ENCODE data around the gene VAX1. TPM values are rescaled to one million over a fixed set of nuclear protein-coding genes. Genes with fewer than 3 reads are reported as not detected.
"Not testable (repeated sequence)": the region's sequence is repeated elsewhere in the genome, so short reads cannot be mapped to it uniquely, and the experiment has no call there.

The VAX1 gene
- total RNA-seq (2021; fragmentation: NEBNext Ultra II Directional; extraction: Animal tissue kit (Norgen Biotek cat#: 25700)) = not detected
- long read RNA-seq = 0 reads

GRCh38 chr10:117137911-117138642 is at the start of gene VAX1:
TSS of gene VAX1 (minus strand) at chr10:117138270. CDS start at chr10:117138056, 214 bp downstream.
- Mint-ChIP-seq H3K27ac (no peak within 1 kb of the TSS), H3K9me3 (no peaks in the 10 kb centered on the region), H3K4me1 (ENCODE audit: low read depth) (no peaks in the 10 kb centered on the region), H3K4me3 (0 out of 2 replicates have a peak within 1 kb of the TSS, but pooled peaks have one; percentile 15), H3K27me3 (ENCODE audit: insufficient read depth) (peaks cover 39% of the 10 kb centered on the region), H3K36me3 (ENCODE audit: low read depth) (no peaks in the 10 kb centered on the region)
- DNase-seq = no peak
- no peak for TF ChIP-seq CTCF (IDR thresholded peaks at IDR 0.05)

GRCh38 chr10:117186832-117187615 is 49.0 kb upstream of the VAX1 start:
- H3K27ac Mint-ChIP-seq = no peak overlapping the region

GRCh38 chr10:117185817-117186216 is 47.7 kb upstream of the VAX1 start:
- not testable (repeated sequence) for H3K27ac Mint-ChIP-seq; H3K36me3 Mint-ChIP-seq (ENCODE audit: low read depth); H3K9me3 Mint-ChIP-seq; H3K4me3 Mint-ChIP-seq; H3K27me3 Mint-ChIP-seq (ENCODE audit: insufficient read depth); DNase-seq
- H3K4me1 Mint-ChIP-seq (ENCODE audit: low read depth) = peaks cover 27% of the 10 kb centered on the region

More at GRCh38 chr10:117186832-117187615, 49.0 kb upstream of the VAX1 start:
- Mint-ChIP-seq H3K9me3 (no peaks in the 10 kb centered on the region), H3K36me3 (ENCODE audit: low read depth) (no peaks in the 10 kb centered on the region), H3K4me3 (peak overlapping the region; percentile 2; the same call in 1 of the 2 replicates), H3K4me1 (ENCODE audit: low read depth) (peaks cover 27% of the 10 kb centered on the region), H3K27me3 (ENCODE audit: insufficient read depth) (no peaks in the 10 kb centered on the region; the same call in 1 of the 2 replicates)
- TF ChIP-seq CTCF (IDR thresholded peaks at IDR 0.05) = no peak
- DNase-seq = peak; percentile 52

GRCh38 chr10:117184821-117185220 is 46.8 kb upstream of the VAX1 start:
- DNase-seq = no peak
- peaks cover 27% of the 10 kb centered on the region for H3K4me1 Mint-ChIP-seq (ENCODE audit: low read depth)
- no peaks in the 10 kb centered on the region for H3K36me3 Mint-ChIP-seq (ENCODE audit: low read depth)
- no peak overlapping the region for H3K4me3 Mint-ChIP-seq
- H3K9me3 Mint-ChIP-seq = no peaks in the 10 kb centered on the region
- H3K27me3 Mint-ChIP-seq (ENCODE audit: insufficient read depth) = peaks cover 4% of the 10 kb centered on the region
- TF ChIP-seq CTCF (IDR thresholded peaks at IDR 0.05) = no peak
- no peak overlapping the region for H3K27ac Mint-ChIP-seq

- TF ChIP-seq CTCF (IDR thresholded peaks at IDR 0.05) = no peak
- Mint-ChIP-seq H3K27ac (no peak overlapping the region), H3K27me3 (ENCODE audit: insufficient read depth) (peaks cover 8% of the 10 kb centered on the region), H3K4me1 (ENCODE audit: low read depth) (peaks cover 27% of the 10 kb centered on the region), H3K36me3 (ENCODE audit: low read depth) (no peaks in the 10 kb centered on the region), H3K4me3 (no peak overlapping the region), H3K9me3 (no peaks in the 10 kb centered on the region)
- no peak for DNase-seq
Measured at GRCh38 chr10:117184296-117184695, 46.2 kb upstream of the VAX1 start.

- TF ChIP-seq CTCF (IDR thresholded peaks at IDR 0.05) = no peak
- DNase-seq = no peak
- Mint-ChIP-seq H3K36me3 (ENCODE audit: low read depth) (no peaks in the 10 kb centered on the region), H3K4me3 (no peak overlapping the region), H3K4me1 (ENCODE audit: low read depth) (peaks cover 15% of the 10 kb centered on the region), H3K9me3 (no peaks in the 10 kb centered on the region), H3K27me3 (ENCODE audit: insufficient read depth) (peaks cover 27% of the 10 kb centered on the region), H3K27ac (no peak overlapping the region)
Measured at GRCh38 chr10:117178190-117178589, 40.1 kb upstream of the VAX1 start.

All from HFFc6 (cell line).